GM19043 (cell line): ENCODE measurements around the gene IFI6.

Experiments
- ATAC-seq: cut with Tn5 transposase; IDR thresholded peaks from one replicate; pipeline ENCODE4 v1.9.1; 2021; ENCODE audit warnings: low read depth; ENCODE audit not compliant: unreplicated experiment

The IFI6 gene

DNA sequence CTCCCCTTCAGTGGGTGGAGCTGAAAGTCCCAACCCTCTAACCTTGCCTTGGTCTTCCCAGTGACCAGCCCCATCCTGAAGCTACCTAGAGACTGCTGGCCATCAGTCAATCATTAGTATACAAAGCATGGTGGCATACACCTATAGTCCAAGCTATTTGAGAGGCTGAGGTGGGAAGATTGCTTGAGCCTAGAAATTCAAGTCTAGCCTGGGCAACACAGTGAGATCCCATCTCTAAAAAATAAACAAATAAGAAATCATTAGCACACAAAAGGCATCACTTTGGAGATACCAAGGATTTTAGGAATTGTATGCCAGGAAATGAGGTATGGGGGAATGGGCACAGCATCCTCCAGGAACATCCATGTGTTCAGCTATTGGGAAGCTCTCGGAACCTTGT is 4.4 kb upstream of the IFI6 start:
- ATAC-seq: no peak

DNA sequence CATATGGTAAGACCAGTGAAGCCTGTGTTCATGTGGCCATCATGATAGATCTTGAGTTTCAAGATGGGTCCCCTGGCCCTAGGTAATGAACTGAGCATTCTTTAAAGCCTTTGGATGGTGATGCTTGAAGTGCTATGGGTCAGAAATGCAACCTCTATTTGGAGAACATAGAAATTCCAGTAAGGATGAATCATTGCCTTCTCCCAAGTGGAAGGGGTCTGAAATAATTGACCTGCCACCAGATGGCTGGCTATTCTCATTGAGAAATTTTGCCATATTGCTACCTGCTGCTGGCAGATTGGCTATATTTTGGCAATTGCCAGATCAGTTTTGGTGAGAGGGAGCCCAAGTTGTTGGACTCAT is 739 bp upstream of the IFI6 start:
- ATAC-seq: no peak

DNA sequence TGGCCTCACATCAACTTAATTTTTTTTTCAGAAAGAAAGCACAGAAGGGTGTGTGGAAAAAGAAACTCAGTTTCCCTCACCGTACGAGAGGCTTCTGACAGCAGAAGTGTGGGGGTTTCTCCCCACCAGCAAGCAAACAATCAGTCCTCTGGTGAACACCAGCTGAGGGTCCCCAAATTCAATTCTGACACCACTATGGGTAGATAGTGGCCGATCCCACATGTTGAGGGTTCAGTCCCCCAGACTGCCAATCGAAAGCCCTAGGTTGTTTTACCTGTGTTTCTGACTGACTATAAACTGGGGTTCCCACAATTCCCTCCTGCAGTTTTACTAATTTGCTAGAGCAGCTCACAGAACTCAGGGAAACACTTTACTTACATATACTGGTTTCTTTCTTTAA is 2.1 kb downstream of the IFI6 start:
- ATAC-seq: no peak

DNA sequence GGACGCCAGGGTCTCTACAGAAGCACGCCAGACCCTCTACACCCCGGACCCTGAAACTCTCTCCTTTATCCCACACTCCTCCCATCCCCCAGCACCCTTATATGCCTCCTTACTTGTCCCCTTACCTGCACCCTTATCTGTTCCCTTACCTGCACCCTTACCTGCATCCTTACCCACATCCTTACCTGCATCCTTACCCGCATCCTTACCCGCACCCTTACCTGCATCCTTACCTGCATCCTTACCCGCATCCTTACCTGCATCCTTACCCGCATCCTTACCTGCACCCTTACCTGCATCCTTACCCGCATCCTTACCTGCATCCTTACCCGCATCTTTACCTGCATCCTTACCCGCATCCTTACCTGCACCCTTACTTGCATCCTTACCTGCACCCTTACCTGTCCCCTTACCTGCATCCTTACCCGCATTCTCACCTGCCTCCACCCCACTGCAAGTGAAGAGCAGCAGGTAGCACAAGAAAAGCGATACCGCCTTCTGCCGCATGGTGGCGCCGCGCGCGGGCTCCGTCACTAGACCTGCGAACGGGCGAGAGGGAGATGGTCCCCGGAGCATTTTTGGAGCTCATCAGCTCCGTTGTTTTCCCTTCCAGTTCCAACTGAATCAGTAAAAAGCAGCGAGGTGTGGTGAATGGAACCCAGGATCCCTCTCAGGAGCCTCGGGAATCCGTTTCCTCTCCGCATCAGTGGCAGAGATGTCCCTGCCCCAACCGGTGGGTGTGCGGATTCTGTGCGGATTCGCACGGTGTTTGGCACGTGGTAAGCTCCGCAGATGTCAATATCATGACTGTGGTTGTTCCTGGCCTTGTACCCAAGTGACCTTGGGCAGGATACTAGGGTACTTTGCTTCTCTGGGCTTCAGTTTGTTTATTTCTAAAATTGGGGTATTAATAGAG is 2.9 kb downstream of the IFI6 start:
- no peak for ATAC-seq

DNA sequence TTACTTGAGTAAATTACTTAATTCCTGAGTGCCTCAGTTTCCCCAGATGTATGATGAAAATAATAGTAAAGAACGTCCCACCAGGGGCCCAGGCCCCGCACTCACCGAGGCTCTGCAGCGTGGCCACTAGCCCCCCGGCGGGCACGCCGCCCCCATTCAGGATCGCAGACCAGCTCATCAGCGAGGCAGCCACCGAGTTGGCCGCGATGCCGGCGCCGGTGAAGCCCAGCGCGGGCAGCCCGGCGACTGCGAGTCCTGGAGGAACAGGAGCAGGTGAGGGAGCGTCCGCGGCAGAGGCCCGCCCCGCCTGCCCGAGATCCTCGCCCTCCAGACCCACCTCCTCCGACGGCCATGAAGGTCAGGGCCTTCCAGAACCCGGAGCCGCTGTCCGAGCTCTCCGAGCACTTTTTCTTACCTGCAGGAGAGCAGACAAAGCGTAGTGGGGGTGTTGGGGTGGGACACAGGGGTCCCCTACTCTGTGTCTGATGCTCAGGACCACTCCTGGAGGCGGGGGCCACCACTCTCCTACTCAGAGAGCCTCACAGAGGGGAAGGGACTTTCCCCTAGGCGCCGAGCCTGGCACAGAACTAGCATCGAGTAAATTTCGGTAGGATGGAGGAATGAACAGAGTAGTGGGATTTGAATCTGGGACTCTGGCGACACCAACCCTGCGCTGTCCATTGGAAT is 3.7 kb downstream of the IFI6 start:
- no peak for ATAC-seq

DNA sequence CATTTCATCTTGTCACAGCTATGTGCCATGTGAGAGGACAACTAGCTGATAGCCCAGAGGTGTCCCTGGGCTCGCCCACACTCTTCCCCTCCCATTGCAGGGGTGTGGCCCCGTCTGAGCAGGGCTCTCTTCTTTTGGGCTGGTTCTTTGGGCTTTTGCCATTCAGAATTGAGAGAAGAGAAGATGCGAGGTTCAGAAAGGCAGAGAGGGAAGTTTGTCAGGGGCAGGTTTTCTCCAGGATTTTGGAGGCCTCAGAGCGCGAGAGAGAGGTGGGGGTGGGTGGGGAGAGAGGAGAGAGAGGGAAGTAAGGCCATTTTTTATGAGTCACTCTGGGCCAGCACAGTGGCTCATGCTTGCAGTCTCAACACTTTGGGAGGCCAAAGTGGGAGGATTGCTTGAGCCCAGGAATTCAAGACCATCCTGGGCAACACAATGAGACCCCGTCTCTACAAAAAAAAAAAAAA is 5.2 kb downstream of the IFI6 start:
- no peak for ATAC-seq

DNA sequence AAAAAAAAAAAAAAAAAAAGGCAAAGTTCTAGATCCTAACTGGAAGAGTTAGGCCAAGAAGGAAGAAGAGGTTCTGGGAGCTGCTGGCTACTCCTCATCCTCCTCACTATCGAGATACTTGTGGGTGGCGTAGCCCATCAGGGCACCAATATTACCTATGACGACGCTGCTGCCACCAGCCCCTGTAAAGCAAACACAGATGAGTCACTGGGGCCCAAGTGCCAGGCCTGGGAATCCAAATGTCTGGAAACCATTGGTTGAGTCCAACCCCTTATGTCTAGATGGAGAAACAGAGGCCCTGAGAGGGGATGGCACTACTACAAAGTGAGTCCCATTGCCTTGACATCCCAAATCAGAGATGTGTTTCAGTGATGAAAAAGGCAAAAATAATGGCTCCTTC is 5.7 kb downstream of the IFI6 start:
- ATAC-seq: no peak

DNA sequence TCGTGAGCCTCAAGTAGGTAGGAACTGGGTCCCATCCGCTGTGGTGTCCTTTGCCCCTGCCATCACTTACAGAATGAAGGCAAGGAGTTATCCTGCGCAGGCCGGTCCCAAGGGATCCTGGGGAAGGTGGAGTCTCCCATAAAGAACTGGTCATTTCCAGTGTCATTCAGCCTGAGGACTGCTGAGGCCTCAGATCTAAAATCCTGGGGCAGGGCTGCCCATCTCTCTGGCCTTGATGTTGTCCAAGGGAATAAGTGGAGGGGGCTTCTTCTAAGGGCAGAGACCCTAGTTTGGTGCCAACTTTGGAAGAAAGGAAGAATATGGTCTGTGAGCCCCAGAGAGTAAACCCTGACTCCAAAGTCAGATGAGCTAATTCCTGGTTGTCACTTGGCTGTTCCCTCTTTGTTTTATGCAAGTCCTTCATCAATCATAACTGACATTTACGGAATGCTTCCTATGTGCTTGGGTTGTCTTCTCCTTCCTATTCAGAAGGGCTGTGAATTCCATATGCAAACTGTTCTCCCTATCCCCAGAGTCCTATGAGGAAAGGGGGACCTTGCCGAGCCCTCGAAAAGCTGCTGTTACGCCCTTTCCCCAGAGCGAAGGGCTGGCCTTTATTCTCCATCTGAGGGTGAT is 6.9 kb downstream of the IFI6 start:
- no peak for ATAC-seq

DNA sequence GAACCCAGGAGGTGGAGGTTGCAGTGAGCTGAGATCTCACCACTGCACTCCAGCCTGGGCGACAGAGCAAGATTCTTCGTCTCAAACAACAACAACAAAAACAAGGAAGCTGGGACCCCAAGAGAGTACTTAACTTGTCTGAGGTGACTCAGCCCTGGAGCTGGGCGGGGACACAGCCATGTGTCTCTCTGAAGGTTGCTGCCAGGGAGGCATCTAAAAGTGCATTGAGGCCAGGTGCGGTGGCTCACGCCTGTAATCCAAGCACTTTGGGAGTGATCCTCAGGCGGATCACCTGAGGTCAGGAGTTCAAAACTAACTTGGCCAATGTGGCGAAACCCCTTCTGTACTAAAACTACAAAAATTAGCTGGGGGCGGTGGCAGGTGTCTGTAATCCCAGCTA is 7.7 kb downstream of the IFI6 start:
- no peak for ATAC-seq

DNA sequence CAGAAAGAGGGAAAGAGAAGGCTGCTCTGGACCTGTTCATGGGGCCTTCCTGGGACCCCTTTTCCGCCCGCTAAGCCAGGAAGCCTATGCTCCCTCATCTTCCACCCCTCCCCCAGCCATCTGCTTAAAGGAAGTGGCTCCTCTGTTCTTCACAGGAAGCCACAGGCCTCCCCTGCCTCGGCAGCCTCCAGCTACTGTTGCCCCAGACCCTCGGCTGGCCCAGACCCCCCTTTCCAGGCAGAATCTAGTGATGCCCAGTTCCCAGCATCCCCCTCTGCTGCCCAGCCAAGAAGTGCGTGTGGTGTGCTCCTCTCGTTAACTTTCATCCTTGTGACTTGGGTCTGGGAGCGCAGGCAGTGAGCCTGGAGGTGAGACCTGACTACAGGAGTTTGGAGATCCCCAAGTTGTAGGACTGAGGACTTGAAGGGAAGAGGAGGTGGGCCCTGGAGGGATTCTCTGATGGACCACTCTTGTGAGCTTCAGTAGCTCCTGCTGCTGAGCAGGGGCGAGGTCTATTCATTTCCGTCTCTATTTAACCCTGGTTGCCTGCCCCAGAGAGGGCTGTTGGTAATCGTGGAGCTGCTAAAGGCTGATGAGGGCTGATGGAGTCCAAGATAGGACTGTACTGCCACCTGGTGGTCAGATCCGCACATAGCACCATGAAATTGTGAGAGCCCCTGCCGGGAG is 9.1 kb downstream of the IFI6 start:
- ATAC-seq: peak; percentile 33

DNA sequence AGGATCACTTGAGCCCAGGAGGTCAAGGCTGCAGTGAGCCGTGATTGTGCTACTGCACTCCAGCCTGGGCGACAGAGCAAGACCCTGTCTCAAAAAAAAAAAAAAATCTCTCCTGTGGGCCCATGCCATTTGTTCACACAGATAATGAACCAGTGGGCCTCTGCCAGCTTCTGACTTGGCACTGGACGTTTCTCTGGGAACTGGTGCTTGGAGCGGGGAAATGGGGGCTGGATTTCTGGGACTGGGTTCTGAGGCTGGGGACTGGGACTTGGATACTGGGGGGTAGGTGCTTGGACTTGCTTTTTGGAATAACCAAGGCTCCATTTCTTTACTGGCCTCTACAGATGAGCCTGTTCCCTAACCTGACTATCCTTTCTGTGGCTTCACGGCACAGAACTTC is 9.7 kb downstream of the IFI6 start:
- ATAC-seq: no peak

DNA sequence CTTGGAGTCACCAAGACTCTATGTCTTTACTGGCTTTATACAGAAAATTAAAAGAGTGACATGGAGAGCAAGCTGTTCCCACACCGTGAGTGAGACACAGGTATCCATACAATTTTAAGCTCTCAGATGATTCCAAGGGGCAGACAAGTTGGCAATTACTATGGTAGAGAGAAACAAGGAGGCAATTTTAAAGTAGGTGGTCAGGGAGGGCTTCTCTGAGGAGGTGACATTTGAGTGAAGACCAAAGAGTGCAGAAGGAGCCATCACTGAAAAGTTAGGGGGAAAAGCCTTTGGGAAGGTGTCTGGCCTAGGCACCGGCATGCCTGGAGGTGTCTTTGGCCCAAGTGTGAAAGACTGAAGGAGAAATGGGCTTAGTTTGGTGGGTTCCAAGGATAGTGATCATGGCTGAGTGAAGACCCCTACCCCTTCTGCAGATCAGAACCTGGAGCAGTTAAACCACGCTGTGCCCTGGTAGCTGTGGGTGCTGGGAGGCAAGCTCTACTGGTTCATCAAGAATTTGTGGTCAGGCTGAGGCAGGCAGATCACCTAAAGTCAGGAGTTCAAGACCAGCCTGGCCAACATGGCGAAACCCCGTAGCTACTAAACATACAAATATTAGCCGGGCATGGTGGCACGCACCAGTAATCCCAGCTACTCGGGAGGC is 10.4 kb downstream of the IFI6 start:
- no peak for ATAC-seq

DNA sequence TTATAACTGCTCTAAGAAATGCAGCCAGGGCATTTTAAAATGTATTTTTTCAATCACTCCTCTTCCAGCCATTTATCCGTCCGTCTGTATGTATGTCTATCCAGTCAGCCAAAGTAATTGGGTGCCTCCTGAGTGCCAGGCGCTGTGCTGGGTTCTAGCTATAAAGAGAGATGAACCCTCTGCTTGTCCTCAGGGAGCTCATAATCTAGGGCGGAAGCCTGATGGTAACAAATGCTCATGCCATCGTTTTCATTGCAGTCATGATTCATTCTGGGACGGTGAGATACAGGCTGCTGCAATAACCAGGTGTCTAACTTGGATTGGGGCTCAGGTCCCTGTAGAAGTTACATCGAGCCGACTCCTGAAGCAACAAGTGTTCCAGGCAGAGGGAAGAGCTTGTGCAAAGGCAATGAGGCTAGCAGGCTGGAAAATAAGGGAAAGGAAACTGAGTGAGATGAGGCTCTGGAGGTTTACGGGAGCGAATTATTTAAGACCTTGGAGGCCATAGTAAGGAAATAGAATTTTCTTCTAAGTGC is 11.6 kb downstream of the IFI6 start:
- ATAC-seq: no peak

DNA sequence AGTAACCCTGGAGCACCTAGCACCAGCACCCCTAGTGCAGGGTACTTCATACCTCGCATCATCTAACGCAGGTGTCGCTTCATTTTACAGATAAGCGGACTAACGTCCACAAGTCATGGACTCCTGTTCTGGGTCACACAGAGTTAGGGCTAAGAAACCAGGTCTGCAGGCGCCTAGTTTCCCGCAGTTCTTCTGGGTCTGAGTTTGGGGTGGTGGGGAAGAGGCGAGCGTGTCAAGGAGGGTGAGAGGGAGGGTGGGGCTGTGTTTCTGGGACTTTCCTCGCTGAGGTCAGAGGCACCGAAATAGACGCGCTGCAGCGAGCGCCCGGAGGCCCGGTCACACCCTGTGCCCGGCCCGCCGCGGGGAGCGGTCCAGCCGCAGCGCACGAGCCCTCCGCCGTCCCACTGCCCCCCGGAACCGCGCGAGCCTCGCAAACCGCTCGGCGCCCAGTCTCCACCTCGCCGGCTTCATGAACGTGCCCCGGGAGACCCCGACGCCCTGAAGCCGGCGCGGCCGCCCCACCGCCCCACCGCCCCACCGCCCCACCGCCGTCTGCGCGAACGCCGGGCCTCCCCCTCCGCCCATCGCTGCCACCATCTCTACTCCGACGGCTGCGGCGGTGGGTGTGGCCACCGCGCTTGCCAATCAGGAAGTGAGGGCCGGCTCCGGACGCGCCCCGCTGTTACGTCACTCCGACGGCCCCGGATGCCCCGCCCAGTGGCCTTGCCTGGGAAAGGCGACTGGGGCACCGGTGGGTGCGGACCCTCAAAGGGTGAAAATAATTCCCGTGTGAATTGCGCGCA is 12.3 kb downstream of the IFI6 start:
- peak; percentile 52 for ATAC-seq

DNA sequence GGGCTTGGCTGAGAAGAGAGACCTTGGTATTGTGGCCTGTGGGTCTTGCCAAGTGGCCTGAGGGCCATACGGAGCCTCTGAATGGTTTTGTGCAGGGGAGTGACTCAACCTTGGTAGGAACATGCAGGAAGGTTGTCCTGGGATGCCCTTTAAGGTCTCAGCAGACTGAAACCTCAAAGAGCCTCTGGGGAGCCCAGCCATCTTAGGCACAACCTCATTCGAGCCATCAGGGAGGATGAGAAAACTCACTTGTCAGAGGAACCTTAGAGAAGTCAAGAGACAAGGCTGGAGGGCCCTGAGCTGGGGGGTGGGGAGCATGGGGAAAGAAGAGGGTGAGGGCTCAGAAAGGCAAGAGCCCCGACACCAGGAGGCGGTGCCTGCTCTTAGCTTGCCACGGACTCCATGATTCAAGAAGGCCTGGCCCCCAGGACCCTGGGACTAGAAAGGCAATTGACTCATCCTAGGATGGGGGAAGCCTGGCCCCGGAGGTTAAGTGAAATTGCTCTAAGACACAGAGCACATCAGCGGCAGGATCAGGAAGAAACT is 13.0 kb downstream of the IFI6 start:
- ATAC-seq: peak; percentile 17

DNA sequence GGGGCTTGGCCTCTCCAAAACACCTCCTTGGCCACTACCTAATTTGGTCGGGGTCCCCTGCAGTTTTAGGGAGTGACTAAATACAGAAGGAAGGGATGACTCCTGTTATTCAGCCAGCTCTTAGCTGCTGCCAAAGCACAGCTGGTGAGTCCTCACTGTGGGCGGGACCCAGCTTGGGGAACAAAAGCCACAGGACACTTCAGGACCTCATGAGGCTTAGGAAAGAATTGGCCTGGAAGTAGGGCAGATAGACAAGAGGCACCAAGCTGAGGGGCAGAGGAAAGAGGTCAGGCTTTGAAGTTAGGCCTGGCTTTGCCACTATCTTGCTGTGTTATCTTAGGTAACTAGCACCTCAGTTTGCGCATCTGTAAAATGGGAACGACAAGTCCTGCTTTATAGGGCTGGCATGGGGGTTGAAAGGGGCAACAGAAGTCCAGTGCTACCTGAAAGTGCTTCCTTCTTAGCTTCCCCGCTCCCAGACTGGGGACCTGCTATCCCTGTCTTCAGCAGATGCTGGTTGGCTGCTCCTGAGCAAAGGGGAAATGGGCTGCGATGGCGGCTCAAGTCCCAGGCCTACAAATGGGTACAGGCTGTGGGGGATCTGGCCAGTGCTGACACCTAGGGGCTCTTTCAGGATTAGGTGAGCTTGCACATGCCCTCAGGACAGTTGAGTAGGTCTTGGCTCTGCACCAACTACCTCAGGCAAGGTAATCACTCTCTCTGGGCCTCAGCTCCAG is 15.7 kb downstream of the IFI6 start:
- ATAC-seq: no peak

DNA sequence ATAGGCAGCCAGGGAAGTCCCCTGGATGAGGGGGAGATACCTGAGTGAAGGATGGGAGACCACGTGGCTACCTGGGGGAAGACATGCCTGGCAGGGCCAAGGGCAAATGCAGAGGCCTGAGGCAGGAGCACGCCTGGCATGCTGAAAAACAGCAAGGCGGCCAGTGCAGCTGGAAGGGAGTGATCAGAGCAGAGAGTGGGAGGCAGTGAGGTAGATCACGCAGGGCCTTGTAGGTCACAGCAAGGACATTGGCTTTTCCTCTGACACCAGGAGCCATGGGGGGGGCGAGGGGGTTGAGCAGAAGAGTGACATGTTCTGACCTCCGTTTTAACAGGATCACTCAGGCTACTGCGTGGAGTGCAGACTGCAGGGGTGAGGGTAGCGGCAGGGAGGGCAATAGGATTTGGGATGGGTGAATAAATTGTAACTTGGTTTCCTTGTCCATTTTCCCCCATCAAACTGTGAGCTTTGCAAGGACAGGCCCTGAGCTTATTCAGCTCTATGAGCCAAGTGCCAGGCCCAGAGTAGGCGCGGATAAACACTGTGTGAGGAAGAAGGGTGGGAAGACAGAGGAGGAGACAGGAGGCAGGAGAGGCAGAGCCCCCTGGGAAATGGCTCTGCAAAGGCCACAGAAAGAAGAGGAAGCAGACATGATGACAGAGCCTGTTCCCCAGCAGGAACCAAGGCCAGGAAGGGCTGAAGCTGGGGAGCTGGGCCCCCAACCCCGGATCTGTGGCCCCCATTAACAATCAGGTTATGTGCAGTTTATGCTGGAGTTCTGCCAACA is 16.6 kb downstream of the IFI6 start:
- no peak for ATAC-seq
